AG04450 (cell line): Measurements from ENCODE around the gene CEL. TPM values are rescaled to one million over a fixed set of nuclear protein-coding genes. Genes with fewer than 3 reads are reported as not detected.

ENCODE experiments used
- CTCF ChIA-PET: fragments of 300-600, 350-600 bp; formaldehyde crosslinking; extraction: SDS; loops from one replicate; lab custom pipeline; 2022; ENCODE audit warnings: antibody characterized with exemption, inconsistent platforms; lab: Charles Lee
- POLR2A ChIA-PET: fragments of 350-600 bp; formaldehyde crosslinking; extraction: SDS; loops from one replicate; lab custom pipeline; 2021; ENCODE audit warnings: antibody characterized with exemption, inconsistent platforms; lab: Yijun Ruan, JAX
- DNase-seq: peaks from one replicate; pipeline ENCODE4 v3.0.0-alpha.2; 2011; ENCODE audit warnings: low read depth, low spot score
- H3K27ac ChIP-seq: one replicate; pipeline ENCODE4 v1.5.1; 2012; ENCODE audit warnings: low read depth, low read length, control low read depth
- H3K27me3 ChIP-seq: one replicate; pipeline ENCODE4 v1.6.0; 2012; ENCODE audit warnings: low read length; ENCODE audit not compliant: control insufficient read depth, insufficient read depth
- H3K4me3 ChIP-seq: 2 replicates; pipeline ENCODE4 v1.5.1; 2011; ENCODE audit warnings: mild to moderate bottlenecking, low read depth, low read length, control low read depth
- H3K9me3 ChIP-seq: 2 replicates; pipeline ENCODE4 v1.5.1; 2012; ENCODE audit warnings: low read length; ENCODE audit not compliant: control insufficient read depth, insufficient read depth
- polyA plus RNA-seq: library from polyadenylated mRNA; depleted of rRNA; stranded (reverse); fragments of >200 nt; gene quantifications from 2 replicates; pipeline ENCODE4 v1.2.3, GENCODE V29; 2011
- TF ChIP-seq, protein P1 (sequence below): IDR thresholded peaks from 2 replicates; pipeline ENCODE4 v1.5.1; 2011; ENCODE audit warnings: low read depth, low read length, control low read depth, inconsistent platforms

Gene CEL
- polyA plus RNA-seq, 1 experiment = 0.24 TPM

DNA sequence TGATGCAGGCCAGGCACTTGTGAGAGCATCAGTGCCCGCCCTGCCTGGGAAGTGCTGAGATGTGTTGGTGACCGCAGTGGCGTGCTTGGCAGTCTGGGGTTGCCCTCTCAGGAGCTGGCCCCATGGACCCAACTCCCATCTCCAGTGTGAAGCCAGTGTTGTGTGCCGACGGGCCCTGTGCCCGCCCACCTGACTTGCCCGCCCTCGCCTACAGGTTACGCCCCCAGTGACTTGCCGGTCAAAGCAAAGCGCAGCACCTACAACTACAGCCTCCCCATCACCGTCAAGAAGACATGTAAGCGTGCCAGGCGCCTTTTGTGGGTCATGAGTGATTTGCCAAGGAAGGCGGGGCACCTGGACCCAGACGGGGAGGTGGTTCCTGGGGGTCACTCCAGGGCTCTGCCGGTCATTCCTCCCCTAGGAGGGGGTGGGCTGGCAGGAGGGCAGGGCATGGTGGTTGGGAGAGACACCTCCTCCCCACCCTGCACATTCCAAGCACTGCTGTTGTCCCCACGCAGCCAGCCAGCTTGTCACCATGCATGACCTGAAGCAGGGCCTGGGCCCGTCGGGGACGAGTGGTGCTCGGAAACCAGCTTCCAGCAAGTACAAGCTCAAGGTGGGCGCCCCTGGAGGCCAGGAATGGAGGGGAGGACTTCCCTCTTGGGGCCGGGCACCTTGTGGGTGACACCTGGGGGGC lies 7.4 kb upstream of the CEL start:
- H3K27ac ChIP-seq = no peak overlapping the region
- no peak overlapping the region for H3K4me3 ChIP-seq
- CTCF ChIA-PET = interaction anchor here (1.6 kb wide), 1 partner anchor 49 kb away, joined by 3 read pairs; no protein-coding TSS in a partner anchor
- TF ChIP-seq, protein P1, sequence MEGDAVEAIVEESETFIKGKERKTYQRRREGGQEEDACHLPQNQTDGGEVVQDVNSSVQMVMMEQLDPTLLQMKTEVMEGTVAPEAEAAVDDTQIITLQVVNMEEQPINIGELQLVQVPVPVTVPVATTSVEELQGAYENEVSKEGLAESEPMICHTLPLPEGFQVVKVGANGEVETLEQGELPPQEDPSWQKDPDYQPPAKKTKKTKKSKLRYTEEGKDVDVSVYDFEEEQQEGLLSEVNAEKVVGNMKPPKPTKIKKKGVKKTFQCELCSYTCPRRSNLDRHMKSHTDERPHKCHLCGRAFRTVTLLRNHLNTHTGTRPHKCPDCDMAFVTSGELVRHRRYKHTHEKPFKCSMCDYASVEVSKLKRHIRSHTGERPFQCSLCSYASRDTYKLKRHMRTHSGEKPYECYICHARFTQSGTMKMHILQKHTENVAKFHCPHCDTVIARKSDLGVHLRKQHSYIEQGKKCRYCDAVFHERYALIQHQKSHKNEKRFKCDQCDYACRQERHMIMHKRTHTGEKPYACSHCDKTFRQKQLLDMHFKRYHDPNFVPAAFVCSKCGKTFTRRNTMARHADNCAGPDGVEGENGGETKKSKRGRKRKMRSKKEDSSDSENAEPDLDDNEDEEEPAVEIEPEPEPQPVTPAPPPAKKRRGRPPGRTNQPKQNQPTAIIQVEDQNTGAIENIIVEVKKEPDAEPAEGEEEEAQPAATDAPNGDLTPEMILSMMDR = no peak
- POLR2A ChIA-PET = no interaction called here
- DNase-seq = no peak
- no peaks in the 10 kb centered on the region for H3K27me3 ChIP-seq
- H3K9me3 ChIP-seq = no peaks in the 10 kb centered on the region; the same call in 1 of the 2 replicates

DNA sequence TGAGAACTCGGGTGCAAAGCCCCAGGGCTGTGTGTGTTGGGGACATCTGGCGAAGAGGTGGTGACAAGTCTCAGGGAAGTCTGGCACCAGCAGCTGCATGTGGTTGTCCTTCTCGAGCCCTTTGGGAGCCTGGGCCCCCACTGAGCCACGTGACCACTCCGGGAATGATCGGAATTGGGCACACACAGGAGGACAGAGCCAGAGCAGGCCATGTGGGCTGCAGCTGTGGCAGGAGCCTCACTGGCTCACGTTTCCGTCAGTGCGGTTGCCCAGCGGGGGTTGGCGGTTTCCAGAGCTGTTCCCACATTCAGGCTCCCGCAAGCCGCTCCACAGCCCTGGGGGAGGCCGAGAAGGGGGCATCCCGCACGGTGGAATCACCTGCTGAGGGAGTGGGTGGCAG lies 6.8 kb upstream of the CEL start:
- H3K4me3 ChIP-seq = no peak overlapping the region
- no peak for DNase-seq
- no peak overlapping the region for H3K27ac ChIP-seq
- H3K9me3 ChIP-seq = no peaks in the 10 kb centered on the region; the same call in 1 of the 2 replicates
- TF ChIP-seq, protein P1 = no peak
- H3K27me3 ChIP-seq = no peaks in the 10 kb centered on the region
- ChIA-PET POLR2A (no interaction called here), CTCF (no interaction called here)

DNA sequence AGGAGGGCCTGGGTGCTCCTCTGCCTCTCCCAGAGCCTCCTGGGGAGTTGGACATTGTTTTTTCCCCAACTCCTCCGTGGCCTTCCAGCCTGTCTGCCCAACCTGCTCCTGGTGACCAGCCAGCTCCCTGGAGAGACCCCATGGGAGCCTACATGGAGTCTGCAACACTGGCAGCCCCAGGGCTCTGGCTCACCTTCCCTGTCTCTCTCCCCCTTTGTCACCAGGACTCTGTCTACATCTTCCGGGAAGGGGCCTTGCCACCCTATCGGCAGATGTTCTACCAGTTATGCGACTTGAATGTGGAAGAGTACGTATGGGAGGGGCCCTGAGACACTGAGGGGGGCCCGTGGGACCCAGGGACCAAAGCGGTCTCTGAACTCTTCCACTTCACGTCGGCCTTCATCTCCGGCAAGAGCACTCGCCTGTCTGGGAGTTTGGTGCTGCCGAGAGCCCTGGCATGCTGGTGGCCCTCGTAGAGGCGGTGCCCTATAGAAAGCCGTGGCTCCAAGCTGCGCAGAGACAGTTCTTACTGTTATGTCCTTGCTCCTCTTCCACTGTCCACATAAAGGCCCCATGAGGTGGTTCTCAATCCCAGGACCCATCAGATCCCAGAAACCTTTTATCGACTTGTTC lies 5.9 kb upstream of the CEL start:
- CTCF ChIA-PET = interaction anchor here (0.8 kb wide), 1 partner anchor 88 kb away, joined by 3 read pairs; no protein-coding TSS in a partner anchor
- no peak for DNase-seq
- Histone ChIP-seq H3K27me3 (no peaks in the 10 kb centered on the region), H3K27ac (no peak overlapping the region), H3K4me3 (no peak overlapping the region), H3K9me3 (no peaks in the 10 kb centered on the region; the same call in 1 of the 2 replicates)
- POLR2A ChIA-PET = no interaction called here
- TF ChIP-seq, protein P1 = no peak

DNA sequence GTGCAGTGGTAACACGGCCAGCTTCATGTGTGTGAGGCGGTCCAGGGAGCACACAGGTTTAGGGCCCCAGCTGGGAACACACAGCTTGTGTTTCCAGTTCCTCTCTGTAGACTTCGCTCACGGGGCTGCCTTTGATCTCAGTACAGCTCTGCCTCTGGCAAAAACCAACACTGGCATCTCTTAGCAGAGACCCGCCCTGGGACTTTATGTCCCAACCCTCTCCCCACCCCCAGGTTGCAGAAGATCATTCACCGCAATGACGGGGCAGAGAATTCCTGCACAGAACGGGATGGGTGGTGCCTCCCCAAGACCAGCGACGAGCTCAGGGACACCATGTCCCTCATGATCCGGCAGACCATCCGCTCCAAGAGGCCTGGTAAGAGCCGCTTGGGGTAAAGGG lies 5.2 kb upstream of the CEL start:
- H3K9me3 ChIP-seq = no peaks in the 10 kb centered on the region; the same call in 1 of the 2 replicates
- TF ChIP-seq, protein P1 = no peak
- H3K27me3 ChIP-seq = no peaks in the 10 kb centered on the region
- ChIA-PET CTCF (interaction anchor here (0.8 kb wide), 1 partner anchor 88 kb away, joined by 3 read pairs; no protein-coding TSS in a partner anchor), POLR2A (no interaction called here)
- no peak for DNase-seq
- H3K4me3 ChIP-seq = no peak overlapping the region
- no peak overlapping the region for H3K27ac ChIP-seq

DNA sequence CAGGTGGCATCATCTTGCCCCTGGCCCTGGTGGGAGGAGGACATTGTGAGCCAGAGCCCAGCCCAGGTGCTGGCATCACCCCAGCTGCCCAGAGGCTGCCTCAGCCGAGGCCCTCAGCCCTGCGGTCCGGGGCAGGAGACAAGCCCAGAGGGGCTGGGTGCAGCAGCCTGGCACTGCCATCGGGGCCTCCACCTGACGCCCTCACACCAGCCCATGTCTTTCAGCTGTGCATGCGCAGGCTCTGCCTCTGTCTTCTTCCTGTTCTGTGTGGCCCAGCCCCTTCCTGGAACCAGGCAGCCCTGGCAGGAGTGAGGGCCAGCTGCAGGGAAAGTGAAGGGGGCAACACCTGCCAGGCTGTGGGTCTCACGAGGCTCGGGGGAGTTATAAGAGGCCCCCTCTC lies 4.8 kb upstream of the CEL start:
- TF ChIP-seq, protein P1 = no peak
- no peaks in the 10 kb centered on the region; the same call in 1 of the 2 replicates for H3K9me3 ChIP-seq
- POLR2A ChIA-PET = no interaction called here
- H3K4me3 ChIP-seq = no peak overlapping the region
- no peak for DNase-seq
- CTCF ChIA-PET = interaction anchor here (0.8 kb wide), 1 partner anchor 87 kb away, joined by 3 read pairs; no protein-coding TSS in a partner anchor
- H3K27me3 ChIP-seq = no peaks in the 10 kb centered on the region
- no peak overlapping the region for H3K27ac ChIP-seq
